Measurements from ENCODE around the gene SORBS2. TPM values are rescaled to one million over a fixed set of nuclear protein-coding genes. Genes with fewer than 3 reads are reported as not detected.
A peak's percentile ranks its signal among the peaks of the same experiment; 100 is the strongest.
"Not testable (repeated sequence)": the region's sequence is repeated elsewhere in the genome, so short reads cannot be mapped to it uniquely, and the experiment has no call there.

SORBS2 gene
- total RNA-seq, 2 donors from 2014 or later, result 28.0 to 77.4 TPM

- H3K9me3 ChIP-seq, result no peaks in the 10 kb centered on the region
- intact Hi-C loops (cut with DNase I), result no loop called here
- no peak overlapping the region for H3K27ac ChIP-seq
- no peak overlapping the region for H3K4me3 ChIP-seq
- no peaks in the 10 kb centered on the region for H3K27me3 ChIP-seq
- no peak overlapping the region for H3K9ac ChIP-seq (ENCODE audit: low read depth in 2 of 2, low read length in 2 of 2)
- no peak for TF ChIP-seq CTCF (IDR thresholded peaks at IDR 0.05)
- DNase-seq, result no peak
- H3K36me3 ChIP-seq, result no peaks in the 10 kb centered on the region
- no peaks in the 10 kb centered on the region for H3K4me1 ChIP-seq
Measured at GRCh38 chr4:185562531-185562930, 249.5 kb downstream of the SORBS2 start.

- intact Hi-C loops (cut with DNase I), result no loop called here
- Histone ChIP-seq H3K4me1 (no peaks in the 10 kb centered on the region), H3K27ac (no peak overlapping the region), H3K36me3 (no peaks in the 10 kb centered on the region), H3K4me3 (no peak overlapping the region), H3K9me3 (no peaks in the 10 kb centered on the region), H3K9ac (ENCODE audit: low read depth in 2 of 2, low read length in 2 of 2) (no peak overlapping the region), H3K27me3 (no peaks in the 10 kb centered on the region)
- DNase-seq, result no peak
- no peak for TF ChIP-seq CTCF (IDR thresholded peaks at IDR 0.05)
Measured at GRCh38 chr4:185560316-185560715, 251.7 kb downstream of the SORBS2 start.

- H3K36me3 ChIP-seq, result no peaks in the 10 kb centered on the region
- intact Hi-C loops (cut with DNase I), result no loop called here
- H3K9ac ChIP-seq (ENCODE audit: low read depth in 2 of 2, low read length in 2 of 2), result no peak overlapping the region
- H3K4me1 ChIP-seq, result no peaks in the 10 kb centered on the region
- H3K4me3 ChIP-seq, result no peak overlapping the region
- TF ChIP-seq CTCF (IDR thresholded peaks at IDR 0.05), result no peak
- DNase-seq, result peak; percentile 63
- no peak overlapping the region for H3K27ac ChIP-seq
- H3K9me3 ChIP-seq, result no peaks in the 10 kb centered on the region
- H3K27me3 ChIP-seq, result no peaks in the 10 kb centered on the region
Measured at GRCh38 chr4:185559915-185560281, 252.1 kb downstream of the SORBS2 start.

- H3K27me3 ChIP-seq; H3K36me3 ChIP-seq; H3K4me1 ChIP-seq; H3K9me3 ChIP-seq; H3K4me3 ChIP-seq; H3K27ac ChIP-seq; DNase-seq; H3K9ac ChIP-seq (ENCODE audit: low read depth in 2 of 2, low read length in 2 of 2); intact Hi-C loops (cut with DNase I): not testable (repeated sequence)
Measured at GRCh38 chr4:185559251-185559914, 252.6 kb downstream of the SORBS2 start.

- Histone ChIP-seq H3K9ac (ENCODE audit: low read depth in 2 of 2, low read length in 2 of 2) (no peak overlapping the region), H3K27me3 (no peaks in the 10 kb centered on the region), H3K4me1 (no peaks in the 10 kb centered on the region), H3K27ac (no peak overlapping the region), H3K36me3 (no peaks in the 10 kb centered on the region), H3K9me3 (no peaks in the 10 kb centered on the region), H3K4me3 (no peak overlapping the region)
- no peak for DNase-seq
- intact Hi-C loops (cut with DNase I), result no loop called here
- no peak for TF ChIP-seq CTCF (IDR thresholded peaks at IDR 0.05)
Measured at GRCh38 chr4:185554365-185555126, 257.4 kb downstream of the SORBS2 start.

GRCh38 chr4:185552254-185552653 is 259.7 kb downstream of the SORBS2 start:
- DNase-seq, result no peak
- no peak overlapping the region for H3K27ac ChIP-seq

More at GRCh38 chr4:185552254-185552653, 259.7 kb downstream of the SORBS2 start:
- intact Hi-C loops (cut with DNase I), result no loop called here
- Histone ChIP-seq H3K27me3 (no peaks in the 10 kb centered on the region), H3K36me3 (no peaks in the 10 kb centered on the region), H3K4me3 (no peak overlapping the region), H3K4me1 (no peaks in the 10 kb centered on the region), H3K9ac (ENCODE audit: low read depth in 2 of 2, low read length in 2 of 2) (no peak overlapping the region), H3K9me3 (no peaks in the 10 kb centered on the region)
- TF ChIP-seq CTCF (IDR thresholded peaks at IDR 0.05), result no peak
